Thoracic aorta (tissue), 2 donors: ENCODE data around the gene STON1. TPM values are rescaled to one million over a fixed set of nuclear protein-coding genes. Genes with fewer than 3 reads are reported as not detected.

Experiments
- ATAC-seq: fragments of 150-250 bp; one replicate; pipeline ENCODE4 v1.8.0; 2017; ENCODE audit warnings: low read depth; ENCODE audit not compliant: insufficient number of reproducible peaks, low FRiP score
- DNase-seq: peaks from one replicate; pipeline ENCODE4 v3.0.0-alpha.2; 2020; ENCODE audit warnings: low spot score
- H3K27ac ChIP-seq, 2 donors: fragments of 200-600 bp; sonication (generic); 1 replicate in 1 of 2; 2 replicates in 1 of 2; pipeline ENCODE4 v1.5.1; 2016; ENCODE audit warnings: mild to moderate bottlenecking in 2 of 2, moderate library complexity in 2 of 2
- H3K27me3 ChIP-seq: fragments of 200-600 bp; sonication (generic); replicated peaks from 2 replicates; pipeline ENCODE4 v1.6.0; 2016; ENCODE audit warnings: mild to moderate bottlenecking; ENCODE audit not compliant: insufficient read depth
- H3K36me3 ChIP-seq: fragments of 200-600 bp; sonication (generic); one replicate; pipeline ENCODE4 v1.5.1; 2016
- H3K4me1 ChIP-seq, 2 donors: fragments of 200-600 bp; sonication (generic); 1 replicate in 1 of 2; 2 replicates in 1 of 2; pipeline versions ENCODE4 v1.5.1 to v1.6.0; 2016; ENCODE audit warnings: low read depth in 2 of 2, mild to moderate bottlenecking in 1 of 2; ENCODE audit not compliant: control insufficient read depth in 1 of 2
- H3K4me3 ChIP-seq: fragments of 200-600 bp; sonication (generic); 2 replicates; pipeline ENCODE4 v1.5.1; 2016; ENCODE audit warnings: mild to moderate bottlenecking
- H3K9me3 ChIP-seq: fragments of 200-600 bp; sonication (generic); 2 replicates; pipeline ENCODE4 v1.5.1; 2016
- total RNA-seq, 2 donors: library from RNA; depleted of rRNA; stranded (reverse); fragments of >200 nt; gene quantifications; one replicate each; pipeline versions ENCODE4 v1.1.0 to v1.2.3, GENCODE V29; 2016
- TF ChIP-seq, protein P1 (sequence below): fragments of 200-600 bp; sonication (generic); IDR thresholded peaks from one replicate; pipeline ENCODE4 v1.5.1; 2019; ENCODE audit warnings: antibody characterized with exemption

Gene STON1, protein sequence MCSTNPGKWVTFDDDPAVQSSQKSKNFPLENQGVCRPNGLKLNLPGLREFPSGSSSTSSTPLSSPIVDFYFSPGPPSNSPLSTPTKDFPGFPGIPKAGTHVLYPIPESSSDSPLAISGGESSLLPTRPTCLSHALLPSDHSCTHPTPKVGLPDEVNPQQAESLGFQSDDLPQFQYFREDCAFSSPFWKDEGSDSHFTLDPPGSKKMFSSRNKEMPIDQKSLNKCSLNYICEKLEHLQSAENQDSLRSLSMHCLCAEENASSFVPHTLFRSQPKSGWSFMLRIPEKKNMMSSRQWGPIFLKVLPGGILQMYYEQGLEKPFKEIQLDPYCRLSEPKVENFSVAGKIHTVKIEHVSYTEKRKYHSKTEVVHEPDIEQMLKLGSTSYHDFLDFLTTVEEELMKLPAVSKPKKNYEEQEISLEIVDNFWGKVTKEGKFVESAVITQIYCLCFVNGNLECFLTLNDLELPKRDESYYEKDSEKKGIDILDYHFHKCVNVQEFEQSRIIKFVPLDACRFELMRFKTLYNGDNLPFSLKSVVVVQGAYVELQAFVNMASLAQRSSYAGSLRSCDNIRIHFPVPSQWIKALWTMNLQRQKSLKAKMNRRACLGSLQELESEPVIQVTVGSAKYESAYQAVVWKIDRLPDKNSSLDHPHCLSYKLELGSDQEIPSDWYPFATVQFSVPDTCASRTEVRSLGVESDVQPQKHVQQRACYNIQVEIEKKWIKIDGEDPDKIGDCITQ
- 10 to 100 TPM; 39.2 to 42.4 TPM for total RNA-seq

DNA sequence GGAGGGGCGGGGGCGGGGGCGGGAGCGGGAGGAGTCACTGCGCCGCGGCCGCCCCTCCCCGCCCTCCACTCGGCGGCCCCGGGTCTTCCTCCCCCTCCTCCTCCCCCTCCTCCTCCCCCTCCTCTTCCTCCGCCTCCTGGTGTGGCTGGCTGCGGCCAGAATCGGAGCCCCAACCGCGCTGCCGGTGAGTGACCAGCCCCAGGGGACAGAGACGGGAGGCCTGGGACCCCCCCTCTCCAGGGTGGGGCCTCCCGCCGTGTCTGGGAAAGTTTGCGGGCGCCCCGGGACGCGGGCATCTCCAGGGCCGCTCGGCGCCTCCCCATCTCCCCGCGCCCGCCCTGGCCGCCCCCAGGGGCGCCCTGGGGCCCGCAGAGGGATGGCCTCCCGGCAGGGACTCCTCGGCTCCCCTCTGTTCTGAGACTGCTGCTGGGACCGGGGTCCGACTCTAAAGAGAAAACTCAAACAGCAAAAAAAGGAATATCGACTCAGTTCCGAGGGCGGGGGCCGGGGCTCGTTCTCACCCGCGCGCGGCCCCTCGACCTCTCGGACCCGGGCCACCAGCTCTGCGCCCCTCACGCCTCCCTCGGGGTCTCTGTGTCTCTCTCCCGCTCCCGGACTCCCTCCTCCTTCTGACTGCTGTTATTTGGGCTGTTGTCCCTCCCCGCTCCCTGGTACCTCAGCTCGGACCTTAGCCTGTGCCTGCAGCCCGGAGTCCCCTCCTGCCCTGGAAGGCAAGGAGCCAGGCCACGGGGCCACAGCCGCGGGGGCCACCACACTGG, at the start of gene STON1:
Gene STON1 (plus strand): TSS at position 122 of the 779 bp plus-strand sequence. CDS start 50,480 bp downstream, outside the sequence.
- H3K27ac ChIP-seq, result peak within 1 kb of the TSS; percentile 81 to 87
- peaks cover 14 to 23% of the 10 kb centered on the region in 2 donors for H3K4me1 ChIP-seq
- no peak for ATAC-seq
- H3K9me3 ChIP-seq, result no peaks in the 10 kb centered on the region
- no peaks in the 10 kb centered on the region for H3K36me3 ChIP-seq
- H3K27me3 ChIP-seq, result no peaks in the 10 kb centered on the region
- H3K4me3 ChIP-seq, result peak within 1 kb of the TSS; percentile 96
- TF ChIP-seq, protein P1, sequence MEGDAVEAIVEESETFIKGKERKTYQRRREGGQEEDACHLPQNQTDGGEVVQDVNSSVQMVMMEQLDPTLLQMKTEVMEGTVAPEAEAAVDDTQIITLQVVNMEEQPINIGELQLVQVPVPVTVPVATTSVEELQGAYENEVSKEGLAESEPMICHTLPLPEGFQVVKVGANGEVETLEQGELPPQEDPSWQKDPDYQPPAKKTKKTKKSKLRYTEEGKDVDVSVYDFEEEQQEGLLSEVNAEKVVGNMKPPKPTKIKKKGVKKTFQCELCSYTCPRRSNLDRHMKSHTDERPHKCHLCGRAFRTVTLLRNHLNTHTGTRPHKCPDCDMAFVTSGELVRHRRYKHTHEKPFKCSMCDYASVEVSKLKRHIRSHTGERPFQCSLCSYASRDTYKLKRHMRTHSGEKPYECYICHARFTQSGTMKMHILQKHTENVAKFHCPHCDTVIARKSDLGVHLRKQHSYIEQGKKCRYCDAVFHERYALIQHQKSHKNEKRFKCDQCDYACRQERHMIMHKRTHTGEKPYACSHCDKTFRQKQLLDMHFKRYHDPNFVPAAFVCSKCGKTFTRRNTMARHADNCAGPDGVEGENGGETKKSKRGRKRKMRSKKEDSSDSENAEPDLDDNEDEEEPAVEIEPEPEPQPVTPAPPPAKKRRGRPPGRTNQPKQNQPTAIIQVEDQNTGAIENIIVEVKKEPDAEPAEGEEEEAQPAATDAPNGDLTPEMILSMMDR, result peak; percentile 17
- DNase-seq, result no peak

DNA sequence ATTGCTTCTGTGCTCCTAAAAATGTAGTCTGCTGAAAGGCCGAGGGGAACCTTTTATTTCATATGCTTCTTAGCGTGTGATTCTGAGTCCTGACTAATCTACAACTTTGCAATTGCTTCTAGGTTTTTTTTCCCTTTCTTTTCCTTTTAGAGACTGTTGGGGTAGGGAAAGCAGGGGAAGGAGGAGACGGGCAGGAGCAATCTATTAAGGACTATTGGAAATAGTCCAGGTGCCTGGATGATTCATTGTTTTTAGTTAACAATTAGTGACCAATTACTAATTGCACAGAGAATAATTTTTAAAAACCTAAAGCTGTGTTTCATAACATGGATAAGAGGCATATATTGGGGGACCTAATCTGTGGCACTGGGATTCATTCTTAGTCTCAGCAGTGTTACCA, 49.4 kb upstream of the STON1 start:
- Histone ChIP-seq H3K36me3 (peaks cover 16% of the 10 kb centered on the region), H3K27me3 (no peaks in the 10 kb centered on the region), H3K4me3 (no peak overlapping the region), H3K4me1 (peaks cover 11 to 38% of the 10 kb centered on the region in 2 donors), H3K27ac (no peak overlapping the region), H3K9me3 (no peaks in the 10 kb centered on the region)
- ATAC-seq, result no peak
- DNase-seq, result no peak
- TF ChIP-seq, protein P1, result no peak

DNA sequence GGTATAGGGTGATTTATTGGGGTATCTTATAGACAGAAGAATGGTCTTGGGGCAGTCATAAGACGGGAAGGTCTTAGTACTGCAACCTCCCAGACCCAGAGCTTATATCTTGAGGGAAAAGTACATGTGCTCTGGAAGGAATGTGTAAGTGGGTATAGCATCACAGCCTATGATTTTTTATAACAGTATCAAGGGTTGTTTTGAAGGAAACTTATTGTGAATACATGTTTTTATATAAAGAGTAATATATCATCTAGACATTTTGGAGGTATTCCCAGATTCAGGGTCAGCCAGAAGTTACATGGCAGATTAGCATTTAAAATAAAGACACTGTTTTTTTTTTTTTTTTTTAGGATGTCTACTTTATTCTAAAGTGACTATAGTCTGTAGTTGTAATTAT, 47.6 kb upstream of the STON1 start:
- Histone ChIP-seq H3K4me3 (no peak overlapping the region), H3K4me1 (peaks cover 11 to 38% of the 10 kb centered on the region in 2 donors), H3K27me3 (no peaks in the 10 kb centered on the region), H3K36me3 (peaks cover 8% of the 10 kb centered on the region), H3K27ac (peak overlapping the region; percentile 29 to 89), H3K9me3 (no peaks in the 10 kb centered on the region)
- TF ChIP-seq, protein P1, result no peak
- ATAC-seq (no peak), DNase-seq (no peak)

DNA sequence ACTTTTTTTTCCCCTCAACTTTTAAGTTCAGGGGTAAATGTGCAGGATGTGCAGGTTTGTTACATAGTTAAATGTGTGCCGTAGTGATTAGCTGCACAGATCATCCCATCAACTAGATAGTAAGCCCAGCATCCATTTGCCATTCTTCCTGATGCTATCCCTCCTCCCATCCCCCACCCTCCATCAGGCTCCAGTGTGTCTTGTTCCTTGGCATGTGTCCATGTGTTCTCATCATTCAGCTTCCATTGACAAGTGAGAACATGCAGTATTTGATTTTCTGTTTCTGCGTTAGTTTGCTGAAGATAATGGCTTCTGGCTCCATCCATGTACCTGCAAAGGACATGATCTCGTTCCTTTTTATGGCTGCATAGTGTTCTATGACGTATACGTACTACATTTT, 47.2 kb upstream of the STON1 start:
- ATAC-seq (no peak), DNase-seq (no peak)
- Histone ChIP-seq H3K36me3 (peaks cover 5% of the 10 kb centered on the region), H3K9me3 (no peaks in the 10 kb centered on the region), H3K4me1 (peaks cover 11 to 38% of the 10 kb centered on the region in 2 donors), H3K27me3 (no peaks in the 10 kb centered on the region), H3K4me3 (no peak overlapping the region), H3K27ac (peak overlapping the region; percentile 82 to 89)
- TF ChIP-seq, protein P1, result no peak
